Stimulated activated CD8-positive, alpha-beta memory T cell treated with anti-CD3 and anti-CD28 coated beads, Interleukin-4, amount 100 ng/mL, for 48 hours (primary cell): ENCODE results near the gene FBXO9.

Experiments
- DNase-seq: peaks from one replicate; pipeline ENCODE4 v3.0.0-alpha.2; 2020

FBXO9 gene

GRCh38 chr6:53065266-53066076 is at the start of gene FBXO9:
TSS of gene FBXO9 (plus strand) at chr6:53065404. CDS start at chr6:53065790, 386 bp downstream.
- DNase-seq: peak; percentile 82

DNA sequence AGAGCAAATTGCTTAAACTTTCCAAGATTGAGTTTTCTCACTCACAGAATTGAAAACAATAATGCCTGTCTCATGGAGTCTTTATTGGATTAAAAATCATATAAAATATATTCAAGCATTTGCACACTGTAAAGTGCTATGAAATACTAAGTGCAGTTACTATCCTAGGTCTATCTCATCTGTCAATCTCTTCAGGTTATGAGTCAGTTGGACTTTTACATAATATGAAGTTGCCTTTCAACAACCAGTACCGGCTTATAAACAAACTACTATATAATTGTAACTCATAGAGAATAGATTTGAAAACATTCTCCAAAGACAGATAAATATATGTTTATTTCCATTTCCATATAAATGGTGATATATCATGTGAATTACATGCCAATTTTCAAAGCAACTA is 49.7 kb upstream of the FBXO9 start:
- DNase-seq: no peak

GRCh38 chr6:53018446-53018845 is 46.8 kb upstream of the FBXO9 start:
- DNase-seq: no peak

- no peak for DNase-seq
Observed at GRCh38 chr6:53020005-53020744, 45.0 kb upstream of the FBXO9 start.

- DNase-seq: no peak
Observed at GRCh38 chr6:53023323-53023722, 41.9 kb upstream of the FBXO9 start.

GRCh38 chr6:53026526-53026925 is 38.7 kb upstream of the FBXO9 start:
- no peak for DNase-seq

DNA sequence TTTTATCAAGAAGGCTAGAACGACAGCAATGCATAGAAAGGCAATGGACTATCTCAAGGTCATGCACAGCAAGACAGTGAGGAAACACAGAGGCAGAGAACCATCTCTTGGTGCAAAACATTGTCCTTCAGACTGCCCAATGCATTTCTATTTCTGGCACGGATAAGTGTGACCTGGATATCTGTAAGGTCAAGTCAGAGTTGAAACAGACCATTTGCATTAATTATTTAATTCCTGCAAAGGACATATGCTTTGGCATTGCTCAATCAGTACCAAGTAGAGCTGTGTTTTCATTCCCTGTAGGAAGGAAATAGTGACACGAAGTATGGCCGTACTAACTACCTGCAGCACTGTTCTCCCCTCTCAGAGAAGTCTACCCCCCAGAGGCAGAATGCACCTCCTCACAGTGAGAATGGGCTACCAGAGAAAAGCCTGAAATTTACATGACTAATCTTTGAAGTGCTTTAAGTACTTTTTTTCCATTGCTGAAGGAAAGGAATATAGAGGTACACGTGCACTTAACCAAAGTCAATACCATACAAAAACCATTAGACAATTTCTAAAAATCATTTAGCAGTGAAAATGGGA is 38.0 kb upstream of the FBXO9 start:
- no peak for DNase-seq

DNA sequence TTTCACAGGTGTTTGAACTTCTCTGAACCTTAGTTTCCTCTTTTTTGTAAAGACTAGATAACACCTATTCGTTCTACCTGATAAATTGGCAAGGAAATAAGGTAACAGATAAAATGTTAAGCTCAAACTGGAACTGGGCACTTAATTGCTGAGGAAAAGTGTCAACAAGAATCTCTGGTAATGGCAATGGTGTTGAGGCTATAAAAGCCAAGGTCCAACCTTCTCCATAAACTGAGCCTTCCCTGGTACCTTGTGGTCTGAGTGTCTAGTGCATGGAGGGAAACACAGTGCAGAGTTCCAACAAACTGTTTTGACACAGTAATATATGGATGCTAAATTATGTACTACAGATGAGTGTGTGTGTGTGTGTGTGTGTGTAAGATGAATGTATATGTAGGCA is 36.7 kb upstream of the FBXO9 start:
- DNase-seq: no peak

DNA sequence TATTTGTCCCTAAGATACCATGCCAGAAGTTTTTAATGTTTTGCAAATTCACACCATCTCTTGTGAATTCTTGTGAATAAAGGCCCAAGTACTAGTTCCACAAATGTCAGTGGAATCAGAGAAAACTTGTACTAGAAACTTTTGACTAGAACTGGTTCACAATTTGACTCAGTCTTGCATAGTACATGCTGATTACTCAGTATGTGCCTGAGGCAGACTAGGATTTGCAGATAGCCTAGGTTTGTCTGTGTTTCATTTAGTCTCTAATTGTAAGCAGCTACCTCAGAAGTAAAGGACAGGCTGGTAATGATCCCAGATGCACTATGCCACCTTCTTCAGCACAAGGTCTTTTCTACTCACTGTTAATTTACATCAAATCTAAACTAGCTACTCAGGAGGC is 35.9 kb upstream of the FBXO9 start:
- DNase-seq: no peak

GRCh38 chr6:53029761-53030160 is 35.4 kb upstream of the FBXO9 start:
- DNase-seq: no peak

GRCh38 chr6:53031281-53031680 is 33.9 kb upstream of the FBXO9 start:
- DNase-seq: no peak

DNA sequence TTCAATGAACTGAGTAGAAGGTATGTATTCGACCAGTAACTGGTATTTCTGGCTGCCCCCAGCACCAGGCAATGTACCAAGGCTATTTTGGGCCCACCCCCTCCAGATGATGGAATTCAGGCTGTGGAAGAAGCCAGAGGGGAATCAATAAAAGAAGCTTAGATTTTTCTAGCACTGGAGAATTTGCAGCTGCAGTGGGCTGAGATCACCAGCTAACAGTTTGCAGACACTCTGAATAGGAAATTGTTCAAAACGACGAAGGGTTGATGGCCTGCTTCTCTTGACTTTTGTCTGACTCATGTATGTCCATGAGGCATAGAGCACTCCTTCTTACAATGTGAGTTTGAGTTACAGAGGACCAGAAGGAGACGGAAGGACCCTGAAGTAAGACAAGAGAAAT is 32.4 kb upstream of the FBXO9 start:
- no peak for DNase-seq

DNA sequence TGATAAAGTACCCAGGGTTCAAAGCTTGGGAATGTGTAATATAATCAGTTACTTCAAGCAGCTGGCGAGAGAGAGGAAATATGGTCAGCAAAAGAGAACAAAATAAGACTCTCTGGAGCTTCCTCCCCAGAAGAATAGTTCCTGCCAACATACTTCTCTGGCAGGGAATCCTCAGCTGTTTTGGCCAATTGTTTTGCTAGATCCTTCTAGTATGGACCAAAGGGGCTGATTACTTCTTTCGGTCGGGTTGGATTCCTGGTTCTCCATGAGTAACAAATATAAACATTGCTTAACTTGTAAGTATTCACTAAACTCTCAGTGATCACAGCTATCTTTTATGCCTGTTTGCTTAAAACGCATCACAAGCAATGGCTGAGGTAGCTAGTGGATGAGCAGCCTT is 31.4 kb upstream of the FBXO9 start:
- no peak for DNase-seq

DNA sequence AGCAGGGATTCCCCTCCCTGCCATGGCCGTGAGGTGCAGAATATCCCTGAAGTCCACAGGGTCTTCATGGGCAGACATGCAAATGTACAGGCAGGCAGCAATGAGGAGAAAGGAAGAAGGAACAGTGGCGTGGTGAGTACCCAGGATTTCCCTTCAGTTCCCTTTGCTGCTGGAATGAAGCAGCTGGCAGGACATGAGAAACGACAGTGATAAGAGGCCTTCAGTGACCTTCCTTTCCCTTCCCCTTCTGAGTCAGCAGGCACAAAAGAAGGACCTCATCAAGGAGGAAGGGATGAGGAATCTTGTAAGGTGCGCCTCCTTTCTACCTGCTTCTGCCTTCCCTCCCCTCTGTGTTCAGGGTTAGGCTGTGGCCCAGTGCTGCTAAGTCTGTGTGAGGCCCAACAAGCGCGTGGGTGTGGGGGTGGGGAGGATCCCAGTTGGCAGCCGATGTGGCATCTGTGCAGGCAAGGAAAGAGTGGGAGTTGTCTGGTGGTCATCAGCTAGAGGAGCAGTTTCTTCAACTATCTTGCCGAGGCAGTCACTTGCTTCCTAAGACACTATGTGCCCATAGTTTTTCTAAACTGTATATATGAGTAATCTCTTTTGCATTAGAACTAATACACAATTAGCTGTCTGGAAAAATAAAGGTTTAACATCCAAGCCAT is 29.5 kb upstream of the FBXO9 start:
- no peak for DNase-seq

- no peak for DNase-seq
Observed at GRCh38 chr6:53038141-53038540, 27.1 kb upstream of the FBXO9 start.

GRCh38 chr6:53038596-53038995 is 26.6 kb upstream of the FBXO9 start:
- DNase-seq: no peak

DNA sequence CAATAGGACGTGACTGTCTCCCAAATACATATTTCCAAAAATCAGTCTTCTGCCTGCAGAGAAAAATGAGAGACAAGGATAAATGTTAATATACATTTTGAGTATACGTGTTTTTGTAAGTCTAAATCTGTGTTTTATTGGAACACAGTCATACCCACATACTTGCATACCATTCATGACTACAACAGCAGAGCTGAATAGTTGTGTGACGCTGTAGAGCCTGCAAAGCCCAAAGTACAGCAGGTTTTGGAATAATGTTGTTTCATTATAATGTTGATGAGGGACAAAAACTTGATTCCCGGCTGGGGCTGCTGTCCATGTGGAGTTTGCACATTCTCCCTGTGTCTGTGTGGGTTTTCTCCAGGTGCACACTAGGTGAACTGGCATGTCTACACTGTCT is 23.8 kb upstream of the FBXO9 start:
- no peak for DNase-seq

- DNase-seq: no peak
Observed at GRCh38 chr6:53042112-53042511, 23.1 kb upstream of the FBXO9 start.

DNA sequence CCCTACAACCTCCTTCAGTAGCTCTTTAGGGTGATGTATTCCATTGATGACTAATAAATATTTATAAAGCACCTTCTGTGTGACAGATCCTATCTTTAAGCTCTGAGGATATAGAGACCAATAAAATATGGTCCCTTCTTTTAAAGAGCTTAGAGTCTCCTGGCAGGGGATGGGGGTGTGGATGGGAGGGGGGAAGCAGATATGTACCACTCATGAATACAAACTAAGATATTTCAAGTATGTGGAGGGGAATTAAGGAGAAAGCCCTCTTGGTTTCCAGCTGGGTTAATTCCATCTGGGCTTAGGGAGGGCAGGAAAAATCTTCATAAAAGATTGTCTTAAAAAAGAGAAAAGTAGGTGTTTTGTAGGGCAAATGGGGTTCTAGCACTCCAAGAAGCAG is 21.6 kb upstream of the FBXO9 start:
- DNase-seq: no peak

DNA sequence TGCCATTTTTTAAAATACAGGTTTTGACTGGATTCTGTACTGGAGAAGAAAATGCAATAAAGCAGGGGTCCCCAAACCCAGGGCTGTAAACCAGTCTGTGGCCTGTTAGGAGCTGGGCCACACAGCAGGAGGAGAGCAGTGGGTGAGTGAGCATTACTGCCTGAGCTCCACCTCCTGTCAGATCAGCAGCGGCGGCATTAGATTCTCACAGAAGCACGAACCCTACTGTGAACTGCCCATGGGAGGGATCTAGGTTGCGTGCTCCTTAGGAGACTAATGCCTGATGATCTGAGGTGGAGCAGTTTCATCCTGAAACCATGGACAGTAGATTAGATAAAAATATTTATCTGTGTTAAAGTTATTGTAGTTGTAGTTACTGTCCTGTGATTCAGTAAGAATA is 21.1 kb upstream of the FBXO9 start:
- DNase-seq: no peak

DNA sequence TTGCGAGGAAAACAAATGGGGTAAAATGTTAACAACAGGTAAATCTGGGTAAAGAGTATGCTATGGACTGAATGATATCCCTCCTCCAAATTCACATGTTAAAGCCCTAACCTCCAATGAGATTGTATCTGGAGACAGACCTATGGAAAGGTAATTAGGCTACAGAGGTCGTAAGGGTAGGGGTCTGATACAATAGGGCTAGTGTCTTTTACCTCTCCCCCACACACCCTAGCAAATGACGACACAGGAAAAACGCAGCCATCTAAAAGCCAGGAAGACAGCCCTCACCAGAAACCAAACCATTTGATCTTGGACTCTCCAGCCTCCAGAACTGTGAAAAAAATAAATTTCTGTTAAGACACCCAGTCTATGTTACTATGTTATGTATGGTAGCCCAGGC is 20.6 kb upstream of the FBXO9 start:
- no peak for DNase-seq

- DNase-seq: no peak
Observed at GRCh38 chr6:53045891-53046673, 19.1 kb upstream of the FBXO9 start.
